Measurements from ENCODE around the gene PTPRN2.

Gene PTPRN2

DNA sequence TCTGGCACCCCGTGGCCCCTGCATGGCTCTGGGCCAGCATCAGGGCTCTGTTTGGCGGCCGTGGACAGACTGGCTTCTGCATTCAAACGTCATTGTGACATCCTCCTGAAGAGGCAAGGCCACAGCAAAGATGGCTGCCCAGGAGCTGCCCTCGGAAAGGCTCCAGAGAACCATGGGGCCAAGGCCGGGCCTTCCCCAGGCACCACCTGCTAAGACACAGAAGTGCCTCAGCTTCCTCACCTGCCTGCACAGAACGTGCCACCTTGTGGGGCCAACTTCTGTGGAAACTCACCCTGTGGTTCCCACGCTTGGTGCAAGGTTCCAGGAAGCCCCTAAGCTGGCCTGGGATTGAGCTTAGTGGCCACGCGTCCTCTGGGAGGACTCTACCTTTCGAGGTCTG is 396.9 kb downstream of the PTPRN2 start:
- H3K4me3 ChIP-seq (ENCODE audit: low read depth, low read length), result no peak overlapping the region
- no peak for DNase-seq (ENCODE audit: low read depth, low spot score)
- ChIA-PET CTCF (no interaction called here), POLR2A (no interaction called here)
- TF ChIP-seq, protein P1, sequence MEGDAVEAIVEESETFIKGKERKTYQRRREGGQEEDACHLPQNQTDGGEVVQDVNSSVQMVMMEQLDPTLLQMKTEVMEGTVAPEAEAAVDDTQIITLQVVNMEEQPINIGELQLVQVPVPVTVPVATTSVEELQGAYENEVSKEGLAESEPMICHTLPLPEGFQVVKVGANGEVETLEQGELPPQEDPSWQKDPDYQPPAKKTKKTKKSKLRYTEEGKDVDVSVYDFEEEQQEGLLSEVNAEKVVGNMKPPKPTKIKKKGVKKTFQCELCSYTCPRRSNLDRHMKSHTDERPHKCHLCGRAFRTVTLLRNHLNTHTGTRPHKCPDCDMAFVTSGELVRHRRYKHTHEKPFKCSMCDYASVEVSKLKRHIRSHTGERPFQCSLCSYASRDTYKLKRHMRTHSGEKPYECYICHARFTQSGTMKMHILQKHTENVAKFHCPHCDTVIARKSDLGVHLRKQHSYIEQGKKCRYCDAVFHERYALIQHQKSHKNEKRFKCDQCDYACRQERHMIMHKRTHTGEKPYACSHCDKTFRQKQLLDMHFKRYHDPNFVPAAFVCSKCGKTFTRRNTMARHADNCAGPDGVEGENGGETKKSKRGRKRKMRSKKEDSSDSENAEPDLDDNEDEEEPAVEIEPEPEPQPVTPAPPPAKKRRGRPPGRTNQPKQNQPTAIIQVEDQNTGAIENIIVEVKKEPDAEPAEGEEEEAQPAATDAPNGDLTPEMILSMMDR (IDR thresholded peaks at IDR 0.05; ENCODE audit: insufficient read depth, low read length, missing control alignments), result no peak

GRCh38 chr7:158188676-158189075 is 398.9 kb downstream of the PTPRN2 start:
- POLR2A ChIA-PET, result no interaction called here

GRCh38 chr7:158187694-158187994 is 400.0 kb downstream of the PTPRN2 start:
- TF ChIP-seq, protein P1 (IDR thresholded peaks at IDR 0.05; ENCODE audit: insufficient read depth, low read length, missing control alignments), result no peak
- no peak overlapping the region for H3K4me3 ChIP-seq (ENCODE audit: low read depth, low read length)
- ChIA-PET CTCF (no interaction called here), POLR2A (no interaction called here)
- no peak for DNase-seq (ENCODE audit: low read depth, low spot score)

More at GRCh38 chr7:158188676-158189075, 398.9 kb downstream of the PTPRN2 start:
- no peak overlapping the region for H3K4me3 ChIP-seq (ENCODE audit: low read depth, low read length)
- CTCF ChIA-PET, result no interaction called here
- DNase-seq (ENCODE audit: low read depth, low spot score), result no peak
- TF ChIP-seq, protein P1 (IDR thresholded peaks at IDR 0.05; ENCODE audit: insufficient read depth, low read length, missing control alignments), result no peak

- POLR2A ChIA-PET, result no interaction called here
- TF ChIP-seq, protein P1 (IDR thresholded peaks at IDR 0.05; ENCODE audit: insufficient read depth, low read length, missing control alignments), result no peak
Observed at GRCh38 chr7:158186864-158187693, 400.5 kb downstream of the PTPRN2 start.

DNA sequence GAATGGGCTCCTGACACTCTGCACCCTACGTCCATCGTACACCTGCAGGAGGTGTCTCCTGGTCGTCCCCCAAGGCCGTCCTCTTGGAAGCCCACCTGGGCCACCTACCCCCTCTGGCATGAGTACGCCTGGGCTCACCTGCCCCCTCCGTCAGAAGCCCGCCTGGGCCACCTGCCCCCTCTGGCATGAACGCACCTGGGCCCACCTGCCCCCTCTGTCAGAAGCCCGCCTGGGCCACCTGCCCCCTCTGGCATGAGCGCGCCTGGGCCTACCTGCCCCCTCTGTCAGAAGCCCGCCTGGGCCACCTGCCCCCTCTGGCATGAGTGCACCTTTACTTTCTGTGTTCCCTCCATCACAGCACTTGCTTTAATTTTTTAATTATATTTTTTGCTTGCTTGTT is 401.2 kb downstream of the PTPRN2 start:
- CTCF ChIA-PET, result no interaction called here
- no peak overlapping the region for H3K4me3 ChIP-seq (ENCODE audit: low read depth, low read length)
- DNase-seq (ENCODE audit: low read depth, low spot score), result no peak
- POLR2A ChIA-PET, result no interaction called here
- TF ChIP-seq, protein P1 (IDR thresholded peaks at IDR 0.05; ENCODE audit: insufficient read depth, low read length, missing control alignments), result no peak

More at GRCh38 chr7:158186864-158187693, 400.5 kb downstream of the PTPRN2 start:
- CTCF ChIA-PET, result no interaction called here
- no peak for DNase-seq (ENCODE audit: low read depth, low spot score)
- H3K4me3 ChIP-seq (ENCODE audit: low read depth, low read length), result no peak overlapping the region

- TF ChIP-seq, protein P1 (IDR thresholded peaks at IDR 0.05; ENCODE audit: insufficient read depth, low read length, missing control alignments), result no peak
- no peak overlapping the region for H3K4me3 ChIP-seq (ENCODE audit: low read depth, low read length)
- ChIA-PET POLR2A (no interaction called here), CTCF (no interaction called here)
- no peak for DNase-seq (ENCODE audit: low read depth, low spot score)
Observed at GRCh38 chr7:158185653-158186052, 402.0 kb downstream of the PTPRN2 start.

Measured in AG04449 (cell line).